WERI-Rb-1 (cell line): ENCODE results near the gene CDK5RAP2.

ENCODE experiments used
- DNase-seq: peaks from one replicate; pipeline ENCODE4 v3.0.0-alpha.2; 2020
- H3K27ac ChIP-seq: fragments of 250-450 bp; sonication (Bioruptor Pico); 2 replicates; pipeline ENCODE4 v1.5.1; 2020; ENCODE audit warnings: mild to moderate bottlenecking, moderate library complexity
- H3K27me3 ChIP-seq: fragments of 250-450 bp; sonication (Bioruptor Pico); 2 replicates; pipeline ENCODE4 v1.5.1; 2021; ENCODE audit warnings: mild to moderate bottlenecking, low read depth, moderate library complexity; ENCODE audit not compliant: insufficient read depth, severe bottlenecking
- H3K36me3 ChIP-seq: fragments of 250-450 bp; sonication (Bioruptor Pico); 2 replicates; pipeline ENCODE4 v1.5.1; 2020; ENCODE audit warnings: mild to moderate bottlenecking, moderate library complexity
- H3K4me3 ChIP-seq: 2 replicates; pipeline ENCODE4 v1.5.1; 2011; ENCODE audit warnings: low read depth, mild to moderate bottlenecking, control low read depth, low read length
- H3K9me3 ChIP-seq: fragments of 250-450 bp; sonication (Bioruptor Pico); 2 replicates; pipeline ENCODE4 v1.5.1; 2021; ENCODE audit warnings: mild to moderate bottlenecking, moderate library complexity; ENCODE audit not compliant: severe bottlenecking
- TF ChIP-seq, protein P1 (sequence below): IDR thresholded peaks from 2 replicates; pipeline ENCODE4 v1.5.1; 2011; ENCODE audit warnings: low read depth, mild to moderate bottlenecking, control low read depth, inconsistent platforms, low read length

The CDK5RAP2 gene

GRCh38 chr9:120611690-120612068 is 31.7 kb upstream of the CDK5RAP2 start:
- H3K27me3 ChIP-seq, result no peaks in the 10 kb centered on the region
- TF ChIP-seq, protein P1, sequence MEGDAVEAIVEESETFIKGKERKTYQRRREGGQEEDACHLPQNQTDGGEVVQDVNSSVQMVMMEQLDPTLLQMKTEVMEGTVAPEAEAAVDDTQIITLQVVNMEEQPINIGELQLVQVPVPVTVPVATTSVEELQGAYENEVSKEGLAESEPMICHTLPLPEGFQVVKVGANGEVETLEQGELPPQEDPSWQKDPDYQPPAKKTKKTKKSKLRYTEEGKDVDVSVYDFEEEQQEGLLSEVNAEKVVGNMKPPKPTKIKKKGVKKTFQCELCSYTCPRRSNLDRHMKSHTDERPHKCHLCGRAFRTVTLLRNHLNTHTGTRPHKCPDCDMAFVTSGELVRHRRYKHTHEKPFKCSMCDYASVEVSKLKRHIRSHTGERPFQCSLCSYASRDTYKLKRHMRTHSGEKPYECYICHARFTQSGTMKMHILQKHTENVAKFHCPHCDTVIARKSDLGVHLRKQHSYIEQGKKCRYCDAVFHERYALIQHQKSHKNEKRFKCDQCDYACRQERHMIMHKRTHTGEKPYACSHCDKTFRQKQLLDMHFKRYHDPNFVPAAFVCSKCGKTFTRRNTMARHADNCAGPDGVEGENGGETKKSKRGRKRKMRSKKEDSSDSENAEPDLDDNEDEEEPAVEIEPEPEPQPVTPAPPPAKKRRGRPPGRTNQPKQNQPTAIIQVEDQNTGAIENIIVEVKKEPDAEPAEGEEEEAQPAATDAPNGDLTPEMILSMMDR, result no peak
- H3K27ac ChIP-seq, result no peak overlapping the region
- no peak for DNase-seq
- H3K36me3 ChIP-seq, result peaks cover 5% of the 10 kb centered on the region
- no peak overlapping the region for H3K4me3 ChIP-seq
- H3K9me3 ChIP-seq, result no peaks in the 10 kb centered on the region

- H3K9me3 ChIP-seq, result no peaks in the 10 kb centered on the region
- no peak overlapping the region for H3K27ac ChIP-seq
- H3K36me3 ChIP-seq, result peaks cover 5% of the 10 kb centered on the region
- no peak overlapping the region for H3K4me3 ChIP-seq
- DNase-seq, result no peak
- TF ChIP-seq, protein P1, result peak; percentile 19; the same call in 1 of the 2 replicates
- H3K27me3 ChIP-seq, result no peaks in the 10 kb centered on the region
These were observed 31.2 kb upstream of the CDK5RAP2 start for GRCh38 chr9:120610975-120611689.

DNA sequence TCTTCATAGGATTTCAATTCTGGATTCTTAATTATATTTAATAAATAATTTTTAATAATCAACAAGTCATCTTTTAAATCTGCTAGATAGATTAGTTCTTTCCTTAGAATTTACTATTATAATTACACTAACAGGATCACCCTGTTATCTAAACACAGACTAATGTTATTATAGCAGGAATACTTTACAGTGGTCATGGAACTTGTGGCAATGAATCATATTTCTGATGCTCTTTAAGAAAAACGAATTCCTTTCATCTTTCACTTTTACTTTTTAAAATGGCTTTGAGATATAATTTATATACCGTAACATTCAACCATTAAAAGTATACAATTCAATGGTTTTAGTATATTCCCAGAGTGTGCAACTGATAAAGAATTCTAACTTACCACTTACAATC is 29.7 kb upstream of the CDK5RAP2 start:
- peaks cover 13% of the 10 kb centered on the region for H3K36me3 ChIP-seq
- H3K9me3 ChIP-seq, result no peaks in the 10 kb centered on the region
- TF ChIP-seq, protein P1, result no peak
- no peak overlapping the region for H3K27ac ChIP-seq
- no peak for DNase-seq
- H3K27me3 ChIP-seq, result no peaks in the 10 kb centered on the region
- H3K4me3 ChIP-seq, result no peak overlapping the region

DNA sequence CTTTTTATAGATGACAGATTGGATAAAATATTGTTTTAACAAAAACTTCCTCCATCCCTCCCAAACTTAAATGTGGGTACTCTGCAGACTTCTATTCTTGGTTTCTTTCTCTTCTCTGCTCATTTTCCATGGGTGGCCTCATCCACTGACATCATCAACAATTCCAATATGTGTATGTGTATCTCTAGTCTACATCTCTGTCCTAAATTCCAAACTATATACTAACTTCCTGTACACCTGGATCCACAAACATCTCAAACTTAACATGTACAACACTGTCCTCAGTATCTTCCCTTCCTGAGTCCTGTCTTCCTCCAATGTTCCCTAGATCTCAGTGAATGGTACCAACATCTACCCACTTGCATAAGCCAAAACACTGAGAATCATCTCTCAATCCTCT is 28.5 kb upstream of the CDK5RAP2 start:
- H3K27me3 ChIP-seq, result no peaks in the 10 kb centered on the region
- TF ChIP-seq, protein P1, result no peak
- H3K27ac ChIP-seq, result no peak overlapping the region

DNA sequence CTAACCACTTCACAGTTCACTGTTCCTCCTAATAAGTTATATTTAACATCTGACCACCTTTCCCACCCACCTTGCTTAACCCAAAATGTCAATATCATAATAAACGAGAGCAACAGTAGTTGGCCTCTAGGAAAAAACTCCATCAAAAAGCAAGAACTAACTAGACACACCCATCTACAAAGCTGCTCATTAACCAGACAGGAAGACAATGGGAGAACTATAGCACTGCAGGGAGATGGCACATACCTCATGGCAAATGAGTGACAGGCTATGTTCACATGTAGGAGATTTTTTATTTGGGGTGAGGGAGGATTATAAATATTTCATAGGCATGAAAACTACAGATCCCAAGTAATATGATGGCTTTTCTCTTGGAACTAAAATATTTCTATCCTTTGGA is 23.6 kb upstream of the CDK5RAP2 start:
- H3K27me3 ChIP-seq, result no peaks in the 10 kb centered on the region
- TF ChIP-seq, protein P1, result no peak
- H3K27ac ChIP-seq, result no peak overlapping the region
- no peak for DNase-seq
- peaks cover 13% of the 10 kb centered on the region for H3K36me3 ChIP-seq
- no peak overlapping the region for H3K4me3 ChIP-seq
- H3K9me3 ChIP-seq, result no peaks in the 10 kb centered on the region

More for the DNA sequence above, 28.5 kb upstream of the CDK5RAP2 start:
- no peak for DNase-seq
- no peaks in the 10 kb centered on the region for H3K9me3 ChIP-seq
- no peak overlapping the region for H3K4me3 ChIP-seq
- H3K36me3 ChIP-seq, result peaks cover 13% of the 10 kb centered on the region

DNA sequence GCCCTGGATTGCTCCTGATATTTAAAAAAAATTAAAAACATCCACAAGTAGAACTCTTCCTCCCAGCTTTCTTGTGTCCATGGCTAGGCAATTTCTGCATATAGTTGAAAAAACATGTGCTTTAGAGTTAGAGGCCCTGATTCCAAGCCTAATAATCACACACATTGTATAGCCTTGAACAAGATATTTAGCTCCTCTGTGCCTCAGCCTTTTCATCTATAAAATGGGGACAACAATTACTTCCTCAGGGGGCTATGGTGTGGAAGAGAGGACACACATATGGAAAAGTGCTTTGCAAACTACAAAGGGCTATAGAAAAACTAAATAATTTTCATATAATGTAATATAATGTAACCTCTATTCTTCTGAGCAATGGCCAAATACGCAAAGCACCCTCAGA is 23.0 kb upstream of the CDK5RAP2 start:
- no peak overlapping the region for H3K27ac ChIP-seq
- peaks cover 13% of the 10 kb centered on the region for H3K36me3 ChIP-seq
- no peak overlapping the region for H3K4me3 ChIP-seq
- DNase-seq, result no peak
- H3K9me3 ChIP-seq, result no peaks in the 10 kb centered on the region
- H3K27me3 ChIP-seq, result no peaks in the 10 kb centered on the region
- TF ChIP-seq, protein P1, result no peak
